ENCODE results near the gene DCTD. TPM values are rescaled to one million over a fixed set of nuclear protein-coding genes. Genes with fewer than 3 reads are reported as not detected.

The DCTD gene
- total RNA-seq, 1 experiment from 2014 or later, result 100 TPM

- Histone ChIP-seq H2BK5ac (ENCODE audit: insufficient read length, low read length) (no peak overlapping the region), H3K56ac (ENCODE audit: insufficient read length, low read depth, low read length) (no peak overlapping the region), H3K79me2 (ENCODE audit: insufficient read depth, low read length) (no peaks in the 10 kb centered on the region), H3K18ac (ENCODE audit: insufficient read length, low read depth, low read length) (no peak overlapping the region), H3K4me1 (ENCODE audit: insufficient read depth, low read length) (no peaks in the 10 kb centered on the region), H2BK20ac (ENCODE audit: low read depth, low read length, poor library complexity, severe bottlenecking) (no peak overlapping the region), H3K4me2 (ENCODE audit: insufficient read depth, insufficient read length, low read length) (no peak overlapping the region), H2AK5ac (ENCODE audit: insufficient read length, low read length) (no peak overlapping the region), H4K20me1 (ENCODE audit: control insufficient read depth, insufficient read depth, insufficient read length) (no peaks in the 10 kb centered on the region), H3K23ac (ENCODE audit: insufficient read length, low read depth, low read length) (no peak overlapping the region), H4K8ac (replicated peaks; ENCODE audit: insufficient read length, low read depth, low read length) (no peak overlapping the region), H3K4ac (ENCODE audit: low read depth, low read length) (no peak overlapping the region), H3K9ac (ENCODE audit: extremely low read depth, insufficient read length, low read length) (no peak overlapping the region), H3K27me3 (ENCODE audit: insufficient read depth, low read length) (no peaks in the 10 kb centered on the region), H4K91ac (ENCODE audit: insufficient read length, low read depth, low read length) (no peak overlapping the region), H3K27ac (ENCODE audit: insufficient read length, low read depth, low read length) (no peak overlapping the region), H3K79me1 (ENCODE audit: insufficient read depth, low read depth, low read length, poor library complexity, severe bottlenecking) (no peaks in the 10 kb centered on the region), H4K5ac (ENCODE audit: insufficient read length, low read depth, low read length) (no peak overlapping the region), H2BK15ac (ENCODE audit: low read depth, low read length) (no peak overlapping the region), H2BK12ac (ENCODE audit: insufficient read length, low read depth, low read length) (no peak overlapping the region), H3K9me3 (ENCODE audit: control insufficient read depth, low read depth, low read length) (no peaks in the 10 kb centered on the region), H3K14ac (ENCODE audit: insufficient read depth, low read length) (no peak overlapping the region), H3T11ph (ENCODE audit: low read length) (no peak overlapping the region), H3K23me2 (ENCODE audit: insufficient read length, low read depth, low read length, poor library complexity, severe bottlenecking) (no peaks in the 10 kb centered on the region), H2AFZ (ENCODE audit: low read length) (no peak overlapping the region), H2BK120ac (ENCODE audit: low read depth, low read length, poor library complexity, severe bottlenecking) (no peak overlapping the region)
- DNase-seq, result no peak
- Mint-ChIP-seq H3K4me3 (no peak overlapping the region), H3K9me3 (peaks cover 11 to 16% of the 10 kb centered on the region in 2 experiments; a peak in 4 of 5 replicates), H3K27me3 (ENCODE audit: low read depth) (no peaks in the 10 kb centered on the region), H3K36me3 (ENCODE audit: insufficient read depth in 1 of 3, low read depth in 3 of 3) (peaks cover 0 to 6% (median 3%) of the 10 kb centered on the region in 3 experiments; a peak in 3 of 7 replicates), H3K4me1 (no peaks in the 10 kb centered on the region), H3K27ac (no peak overlapping the region)
- WGBS (ENCODE audit: extremely low coverage, insufficient read length, low lambda C conversion rate), result no CpG with 5 or more reads among the region's 1 CpG
- TF ChIP-seq CTCF (conservative IDR thresholded peaks at IDR 0.05), result no peak
These were observed 43.6 kb upstream of the DCTD start for GRCh38 chr4:182960746-182961145.
